NCI-H1105 treated with DMSO at 0.1 percent for 48 hours (cell line): Measurements from ENCODE around the gene LRRC8D.

Source experiments
- DNase-seq: peaks from one replicate; lab custom pipeline; 2025; lab: John Stamatoyannopoulos, UW

The LRRC8D gene

DNA sequence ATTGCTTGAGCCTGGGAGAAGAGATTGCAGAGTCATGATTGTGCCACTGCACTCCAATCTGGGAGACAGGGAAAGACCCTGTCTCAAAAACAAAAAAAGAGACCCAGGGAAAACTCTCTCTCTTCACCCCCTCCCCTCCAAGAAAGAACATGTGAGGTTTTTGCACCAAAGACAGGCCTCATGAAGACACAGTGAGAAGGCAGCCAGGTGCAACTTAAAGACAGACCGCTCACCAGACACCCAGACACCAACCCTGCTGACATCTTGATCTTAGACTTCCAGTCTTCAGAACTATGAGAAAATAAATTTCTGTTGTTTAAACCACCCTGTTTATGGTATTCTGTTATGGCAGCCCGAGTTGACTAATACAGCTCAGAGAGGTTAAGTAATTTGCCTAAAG, 13.3 kb upstream of the LRRC8D start:
- DNase-seq: no peak

DNA sequence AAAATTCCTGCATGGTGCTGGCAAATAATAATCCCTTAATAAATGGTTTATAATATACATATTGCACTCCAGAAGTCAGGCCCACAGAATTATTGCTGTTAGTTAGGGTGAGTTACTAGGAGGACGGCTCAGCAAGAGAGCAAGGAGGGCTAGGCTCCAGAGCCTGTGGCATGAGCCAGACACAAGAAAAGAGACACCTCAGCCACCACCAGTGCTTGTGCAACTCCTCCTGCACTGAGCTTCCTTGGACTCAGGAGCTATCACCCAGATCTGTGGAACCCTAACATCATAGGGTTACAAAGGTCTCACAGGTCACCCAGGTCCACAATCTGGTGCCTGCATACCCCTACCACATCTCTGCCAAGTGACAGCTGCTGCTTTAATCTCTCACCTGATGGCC, 12.8 kb upstream of the LRRC8D start:
- DNase-seq: no peak

DNA sequence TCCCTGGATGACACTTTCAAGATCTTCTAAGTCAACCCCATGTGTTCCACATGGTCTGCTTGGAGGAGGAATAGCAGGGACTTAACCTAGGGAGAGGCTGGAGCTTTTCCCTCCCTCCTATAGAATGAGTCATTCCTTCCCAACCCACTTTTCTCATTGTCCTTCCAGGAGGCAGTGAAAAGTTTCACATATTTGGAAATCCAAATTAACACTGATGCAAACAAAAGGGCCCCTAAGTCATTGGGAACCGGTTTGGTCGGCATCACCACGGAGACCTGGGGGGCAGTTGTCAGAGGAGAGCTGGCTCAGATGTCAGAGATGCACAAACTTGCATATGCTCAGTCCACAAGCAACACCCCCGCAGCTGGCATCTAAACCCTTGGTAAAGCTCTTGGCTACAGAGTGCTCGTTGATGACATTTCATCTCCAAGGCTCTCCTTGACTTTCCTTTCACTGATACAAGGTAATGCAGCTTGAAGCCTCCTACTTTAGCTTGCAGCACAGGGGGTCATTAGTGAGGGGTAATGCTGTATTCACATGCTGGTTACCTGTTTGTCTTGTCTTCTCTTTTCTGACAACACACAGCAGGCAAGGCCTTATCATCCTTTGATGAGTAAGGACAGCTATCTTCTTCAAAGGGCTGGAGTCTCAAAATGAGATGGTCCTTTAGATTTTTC, 12.3 kb upstream of the LRRC8D start:
- DNase-seq: no peak

DNA sequence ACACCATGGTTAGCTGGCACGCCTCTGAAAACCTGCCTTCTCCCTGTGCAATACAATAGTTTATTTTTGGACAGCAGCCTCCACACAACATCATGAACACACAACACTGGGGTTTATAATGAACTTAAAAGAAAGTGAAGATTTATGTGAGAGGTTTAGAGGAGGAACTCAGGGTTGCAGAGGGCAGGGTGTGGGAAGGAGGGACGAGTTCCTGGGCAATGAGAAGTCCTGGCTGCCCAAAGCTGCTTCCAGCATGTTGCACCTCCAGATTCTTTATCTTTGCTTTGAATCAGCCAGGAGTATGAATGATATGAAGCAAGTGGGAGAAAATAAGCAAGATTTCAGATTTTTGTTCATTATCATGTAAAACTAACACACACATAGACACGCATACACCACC, 11.3 kb upstream of the LRRC8D start:
- no peak for DNase-seq

DNA sequence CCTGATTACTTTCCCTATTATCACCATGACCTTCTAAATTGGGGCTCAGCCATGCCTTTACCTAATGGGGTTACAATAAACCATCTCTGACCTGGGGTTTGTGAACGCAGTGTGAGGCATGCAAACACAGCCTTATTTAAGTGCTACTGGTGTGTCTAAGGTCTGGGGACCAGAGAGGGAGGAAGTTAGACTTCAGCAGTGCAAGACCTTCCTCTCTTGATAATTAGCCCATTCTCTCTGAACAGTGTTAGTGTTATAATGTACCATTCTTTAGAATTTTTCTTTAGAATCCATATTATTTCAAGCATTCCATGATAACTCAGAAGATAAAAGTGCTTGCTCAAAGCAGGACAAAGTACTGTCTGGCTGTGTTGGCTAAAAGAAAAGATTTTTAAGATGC, 10.5 kb upstream of the LRRC8D start:
- DNase-seq: no peak

DNA sequence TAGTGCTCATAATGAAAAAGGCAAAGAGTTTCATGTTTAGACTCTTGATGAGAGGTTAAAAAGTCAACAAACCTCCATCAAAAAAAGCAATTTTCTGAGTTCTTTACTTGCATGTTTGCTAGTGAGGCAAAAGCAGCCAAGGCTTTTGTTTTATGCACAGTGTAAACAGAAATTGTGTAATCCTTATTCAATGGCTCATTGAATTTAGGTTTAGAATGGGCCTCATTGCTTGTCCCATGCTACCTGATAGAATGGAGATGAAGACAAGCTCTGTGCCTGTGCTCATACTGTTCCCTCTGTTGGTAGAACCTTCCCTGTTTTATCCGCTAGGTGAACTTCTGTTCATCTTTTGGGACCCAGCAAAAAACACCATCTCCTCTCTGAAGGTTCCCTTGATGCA, 10.0 kb upstream of the LRRC8D start:
- DNase-seq: peak; percentile 62

DNA sequence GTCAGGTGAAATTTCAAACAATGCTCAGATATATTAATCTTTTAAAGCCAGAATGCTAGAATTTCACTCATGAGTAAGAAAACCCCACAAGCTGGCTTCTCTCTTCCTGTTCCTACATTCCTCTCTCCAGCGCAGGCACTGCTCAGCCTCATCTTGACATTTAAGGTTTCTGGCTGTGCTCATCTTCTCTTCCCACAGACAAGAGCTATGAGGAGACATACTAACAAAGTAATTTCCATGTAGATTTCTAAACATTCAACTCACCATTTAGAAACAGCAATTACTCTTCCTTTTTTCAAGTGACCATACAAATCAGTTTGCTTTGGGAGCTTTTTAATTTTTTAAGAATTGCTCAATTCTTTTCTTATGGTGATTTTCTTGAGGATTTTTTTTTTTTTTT, 7.8 kb upstream of the LRRC8D start:
- DNase-seq: no peak

DNA sequence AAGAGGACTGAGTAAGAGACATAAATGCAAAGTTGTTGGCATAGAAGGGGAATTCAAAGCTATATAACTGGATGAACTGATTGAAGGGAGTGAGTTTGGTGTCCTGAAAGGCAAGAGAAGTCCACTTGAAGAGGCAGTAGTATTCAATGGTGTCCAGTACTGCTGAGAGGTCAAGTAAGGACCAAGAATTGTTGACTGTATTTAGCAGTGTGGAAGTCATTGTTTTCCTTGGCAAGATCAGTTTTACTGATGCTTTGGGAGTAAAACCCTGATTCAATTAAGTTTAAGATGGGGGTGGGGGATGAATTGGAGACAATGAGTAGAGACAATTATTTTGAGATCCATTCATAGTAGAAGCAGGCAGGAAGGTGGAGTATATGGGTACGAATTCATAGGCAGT, 5.8 kb upstream of the LRRC8D start:
- DNase-seq: no peak

DNA sequence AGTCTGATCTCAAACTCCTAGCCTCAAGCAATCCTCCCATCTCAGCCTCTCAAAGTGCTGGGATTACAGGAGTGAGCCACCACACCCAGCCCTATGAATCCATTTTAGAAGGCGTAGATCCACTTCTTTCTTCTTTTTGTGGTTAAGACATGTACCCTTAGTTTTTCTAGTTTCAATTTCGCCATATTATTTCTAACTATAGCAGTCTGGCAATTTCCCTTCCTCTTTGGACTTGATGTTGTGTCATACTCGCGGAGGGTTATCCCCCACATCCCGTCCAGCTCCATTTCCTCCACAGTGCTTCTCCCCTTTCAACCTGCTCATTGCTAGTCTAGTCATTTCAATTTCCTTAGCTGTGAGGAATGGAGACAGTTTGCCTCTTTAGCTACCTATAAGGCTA, 5.2 kb upstream of the LRRC8D start:
- DNase-seq: no peak

DNA sequence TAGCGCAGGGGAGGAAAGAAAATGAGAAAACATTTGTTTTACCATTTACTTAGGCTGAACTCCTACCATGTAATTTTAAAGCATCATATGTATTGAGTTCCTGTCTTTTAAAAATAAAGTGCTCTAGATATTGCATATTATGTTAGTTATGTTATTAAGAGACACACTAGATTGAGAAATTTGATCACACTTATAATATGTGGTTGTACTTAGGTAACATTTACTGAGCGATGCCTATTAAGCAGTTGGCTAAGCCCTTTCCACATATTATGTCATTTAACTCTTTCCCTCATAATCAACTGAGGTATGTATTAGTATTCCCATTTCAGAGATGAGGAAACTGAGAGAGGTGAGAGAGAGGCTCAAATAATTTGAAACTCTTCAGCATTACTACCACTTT, 4.5 kb upstream of the LRRC8D start:
- DNase-seq: no peak

DNA sequence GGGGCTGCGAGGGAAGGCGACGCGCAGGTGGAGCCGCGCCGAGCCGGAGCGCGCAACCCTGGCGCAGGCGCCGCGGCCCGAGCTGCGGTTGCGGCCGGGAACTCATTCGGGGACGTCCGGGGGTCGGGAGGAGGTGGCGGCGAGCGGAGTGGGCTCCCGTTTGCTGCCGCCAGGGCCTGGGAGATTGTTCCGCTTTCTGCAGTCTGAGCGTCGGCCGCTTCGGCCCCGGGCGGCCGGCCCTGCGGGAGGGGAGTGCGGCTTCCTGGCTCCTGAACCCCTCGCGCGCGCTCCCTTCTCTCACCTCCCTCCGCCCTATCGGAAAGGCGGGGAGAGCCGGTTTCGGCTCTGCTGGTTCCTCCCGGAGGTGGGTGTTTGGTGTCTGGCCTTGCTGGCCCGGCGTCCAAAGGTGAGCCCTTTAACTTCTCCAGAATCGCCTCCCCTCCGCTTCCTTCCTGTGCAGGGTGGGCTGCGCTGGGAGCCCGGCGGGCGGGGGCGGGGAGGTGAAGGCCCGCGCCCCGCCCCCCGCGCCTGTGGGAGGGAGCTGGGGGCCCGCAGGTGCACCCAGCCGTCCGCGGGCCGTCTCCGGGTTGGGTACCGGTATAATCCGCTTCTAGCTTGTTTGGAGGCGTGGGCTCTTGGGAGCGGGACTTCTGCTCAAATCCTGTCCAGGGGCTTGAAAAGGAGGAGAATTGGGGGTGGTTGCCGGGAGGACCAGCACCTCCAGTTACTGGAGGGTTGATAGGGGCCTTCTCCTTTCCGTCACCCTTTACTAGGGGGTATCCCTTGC, 683 bp downstream of the LRRC8D start:
- peak; percentile 48 for DNase-seq

DNA sequence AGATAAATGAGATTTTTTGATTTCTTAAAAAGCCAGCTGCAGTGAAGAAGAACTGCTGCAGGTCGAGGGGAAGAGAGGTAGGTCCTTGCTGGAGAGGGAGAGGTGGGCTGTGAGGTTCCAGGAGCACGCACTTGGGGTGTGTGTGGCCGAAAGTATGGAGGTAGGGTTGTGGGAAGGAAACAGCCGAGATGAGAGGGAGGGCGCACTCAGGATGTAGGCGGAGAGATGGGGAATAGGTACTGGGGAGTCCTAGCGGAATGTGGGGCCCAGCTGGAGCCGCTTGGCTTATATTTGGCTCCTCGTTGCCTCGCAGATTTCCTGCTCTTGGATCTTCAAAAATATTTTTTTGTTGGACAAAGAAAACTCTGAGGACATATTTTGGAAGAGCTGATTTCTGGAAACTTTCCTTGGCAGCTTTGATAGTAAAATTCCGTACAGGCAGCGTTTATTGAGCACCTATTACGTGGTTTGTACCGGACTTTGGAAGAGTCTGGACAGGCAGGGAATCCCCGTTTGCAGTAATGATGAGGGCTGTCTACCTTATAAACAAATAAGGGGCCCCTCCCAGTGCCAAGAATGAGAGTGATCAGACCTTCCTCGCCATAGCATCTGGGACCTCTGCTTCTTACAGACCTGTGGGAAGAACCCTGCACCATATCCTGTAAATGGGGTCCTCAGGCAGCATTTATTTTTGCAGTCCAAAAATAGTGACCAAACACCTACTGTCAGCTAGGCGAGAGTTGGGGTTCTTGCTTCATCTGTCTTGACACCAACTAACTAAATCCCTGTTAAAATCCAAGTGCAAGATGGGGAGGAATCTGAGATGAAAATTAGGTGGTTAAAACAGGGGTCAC, 1.5 kb downstream of the LRRC8D start:
- DNase-seq: no peak

DNA sequence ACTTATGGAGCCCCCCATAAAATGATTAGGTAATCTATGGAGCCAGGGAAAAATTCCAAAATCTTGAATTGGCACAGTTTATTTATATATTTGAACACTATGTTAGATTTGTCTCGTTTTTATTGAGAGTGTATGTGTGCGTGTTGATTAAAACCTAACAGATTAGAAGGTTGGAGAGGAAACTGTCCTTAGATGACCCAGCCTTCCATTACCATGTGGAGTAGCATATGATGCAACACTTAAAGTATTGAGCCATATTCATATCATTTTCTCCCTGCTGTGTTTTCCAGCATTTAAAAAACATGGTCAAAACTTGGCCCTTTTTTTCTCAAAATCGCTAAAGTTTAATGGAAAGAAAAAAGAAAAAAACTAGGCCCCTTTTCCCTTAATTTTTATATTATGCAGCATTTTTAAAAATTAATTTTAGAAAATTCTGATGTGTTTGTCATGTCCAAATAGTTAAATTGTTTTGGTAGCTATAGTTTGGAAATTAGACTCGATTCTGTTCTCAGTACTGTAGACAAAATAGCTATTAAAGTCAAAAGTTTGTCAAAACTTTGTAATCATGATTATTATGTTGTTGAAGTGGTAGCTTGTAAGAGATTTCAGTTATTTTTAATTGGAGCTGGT, 2.3 kb downstream of the LRRC8D start:
- no peak for DNase-seq

DNA sequence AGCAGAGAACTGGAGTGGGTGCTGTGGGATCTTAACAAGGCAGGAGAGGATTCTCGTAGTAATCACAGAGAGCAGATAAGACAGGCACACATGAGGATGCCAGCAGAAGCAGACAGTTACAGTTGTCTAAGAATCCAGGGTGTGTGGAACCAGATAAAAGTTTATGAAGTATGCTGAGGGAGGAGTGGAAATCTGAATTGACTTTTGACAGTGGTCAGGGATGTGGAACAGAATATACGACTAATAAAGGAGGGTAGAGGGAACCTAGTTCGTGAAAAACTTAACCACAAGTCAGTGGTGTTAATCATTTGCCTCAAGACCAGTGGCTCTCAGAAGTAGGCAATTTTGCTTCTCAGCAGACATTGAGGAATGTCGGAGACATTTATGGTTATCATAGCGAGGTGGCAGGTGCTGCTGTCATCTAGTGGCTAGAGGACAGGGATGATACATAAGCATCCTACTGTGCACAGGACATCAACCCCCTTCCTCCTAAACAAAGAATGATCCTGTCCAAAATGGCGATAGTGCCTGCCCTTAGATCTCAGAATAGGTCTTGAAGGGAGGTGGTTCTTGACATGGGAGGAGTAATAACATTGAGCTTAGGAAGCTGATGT, 3.0 kb downstream of the LRRC8D start:
- no peak for DNase-seq

DNA sequence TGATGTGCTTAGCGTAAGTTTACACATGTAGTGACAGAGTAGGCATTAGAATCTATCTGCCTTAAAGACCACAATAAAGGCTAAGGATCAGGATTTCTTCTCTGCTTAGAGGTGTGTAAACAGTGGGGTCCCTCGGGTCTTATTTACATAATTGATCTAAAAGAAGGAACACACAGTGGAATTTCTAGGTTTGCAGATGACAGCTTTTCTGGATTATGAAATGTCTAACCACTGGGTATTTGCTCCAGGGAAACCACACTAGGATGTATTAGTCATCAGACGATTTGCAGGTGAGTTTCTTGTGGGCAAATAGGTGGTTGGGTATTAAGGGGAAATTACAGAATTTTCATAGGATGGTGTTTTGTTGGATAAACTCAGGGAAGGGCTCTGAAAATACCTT, 5.8 kb downstream of the LRRC8D start:
- DNase-seq: no peak

DNA sequence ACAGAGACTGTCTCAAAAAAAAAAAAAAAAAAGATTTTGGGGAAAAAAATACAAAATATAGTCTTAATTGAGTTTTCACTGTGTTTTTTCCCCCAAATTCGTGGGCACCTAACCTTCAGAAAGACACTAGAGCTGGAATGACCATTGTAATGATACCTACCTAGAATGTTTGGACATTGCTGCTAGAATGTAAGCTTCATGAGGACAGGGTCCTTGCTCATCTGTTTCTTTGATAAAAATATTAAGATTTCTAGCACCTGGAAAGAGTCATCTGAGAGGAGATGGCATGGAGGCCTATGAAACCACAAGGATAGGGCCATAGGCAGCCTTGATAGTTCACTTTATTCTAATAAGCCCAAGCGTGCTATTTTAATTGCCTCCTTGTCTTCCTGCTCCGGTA, 6.5 kb downstream of the LRRC8D start:
- DNase-seq: no peak

DNA sequence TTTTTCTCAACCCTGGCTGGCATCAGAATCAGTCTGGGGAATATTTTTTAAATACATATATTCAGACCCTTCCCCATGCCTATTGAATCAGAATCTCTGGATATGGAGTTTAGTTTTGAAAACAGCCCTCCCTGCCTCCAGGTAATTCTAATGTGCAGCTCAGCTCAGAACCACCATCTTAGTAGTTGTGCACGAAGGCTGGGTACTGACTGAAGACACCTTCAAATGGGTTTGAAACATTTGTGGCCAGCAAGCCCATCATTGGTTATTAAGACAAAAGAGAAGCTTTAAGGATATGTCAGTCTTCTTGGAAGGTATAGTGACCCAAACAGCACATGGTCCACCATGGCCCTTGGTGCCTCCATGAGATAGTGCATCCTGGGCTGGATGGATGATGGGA, 7.1 kb downstream of the LRRC8D start:
- DNase-seq: no peak

DNA sequence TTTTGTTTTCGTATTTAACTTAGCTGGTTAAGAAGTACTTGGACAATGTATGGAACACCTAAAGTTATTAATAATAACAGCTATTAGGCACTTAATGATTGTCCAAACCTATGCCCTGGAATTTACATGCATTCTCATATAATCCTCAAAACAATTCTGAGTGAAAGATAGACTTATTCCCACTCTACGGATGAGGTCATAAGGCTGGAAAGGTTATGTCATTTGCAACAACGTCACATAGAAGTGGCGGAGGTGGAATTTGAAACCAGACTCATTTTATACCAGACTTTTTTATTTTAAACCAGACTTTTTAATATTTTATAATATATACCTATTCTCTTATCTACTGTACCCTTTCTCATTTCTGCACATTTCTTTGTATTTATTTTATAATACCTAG, 8.4 kb downstream of the LRRC8D start:
- no peak for DNase-seq

DNA sequence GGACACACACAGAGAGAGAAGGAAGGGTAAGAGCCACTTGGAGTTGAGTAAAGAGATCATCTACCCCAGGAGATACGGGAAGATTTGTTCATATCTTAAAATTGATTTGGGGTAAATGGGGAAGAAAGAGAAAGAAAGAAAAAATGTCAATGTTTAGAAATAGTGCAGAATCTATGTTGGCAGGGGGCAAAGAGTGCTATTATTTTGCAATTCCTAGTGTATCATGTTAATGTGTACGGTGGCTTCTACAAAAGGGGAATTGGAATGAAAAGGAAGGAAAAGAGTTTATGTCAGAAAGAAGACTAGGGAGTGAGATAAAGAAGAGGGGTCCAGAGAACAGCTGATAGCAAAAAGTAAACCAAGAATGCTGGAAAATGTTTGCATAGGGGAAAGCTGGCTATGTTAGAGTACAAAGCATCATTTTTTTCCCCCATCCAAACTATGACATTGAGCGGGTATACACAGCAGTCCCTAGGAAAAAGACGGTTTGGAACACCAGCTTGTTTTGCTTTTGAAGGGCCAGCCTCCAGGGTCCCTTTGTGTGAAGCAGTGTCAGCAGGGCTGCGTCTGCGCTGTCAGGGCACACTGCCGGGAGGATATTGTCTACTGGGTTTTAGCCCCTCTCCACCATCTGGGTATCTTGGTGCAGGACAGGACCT, 10.8 kb downstream of the LRRC8D start:
- no peak for DNase-seq

DNA sequence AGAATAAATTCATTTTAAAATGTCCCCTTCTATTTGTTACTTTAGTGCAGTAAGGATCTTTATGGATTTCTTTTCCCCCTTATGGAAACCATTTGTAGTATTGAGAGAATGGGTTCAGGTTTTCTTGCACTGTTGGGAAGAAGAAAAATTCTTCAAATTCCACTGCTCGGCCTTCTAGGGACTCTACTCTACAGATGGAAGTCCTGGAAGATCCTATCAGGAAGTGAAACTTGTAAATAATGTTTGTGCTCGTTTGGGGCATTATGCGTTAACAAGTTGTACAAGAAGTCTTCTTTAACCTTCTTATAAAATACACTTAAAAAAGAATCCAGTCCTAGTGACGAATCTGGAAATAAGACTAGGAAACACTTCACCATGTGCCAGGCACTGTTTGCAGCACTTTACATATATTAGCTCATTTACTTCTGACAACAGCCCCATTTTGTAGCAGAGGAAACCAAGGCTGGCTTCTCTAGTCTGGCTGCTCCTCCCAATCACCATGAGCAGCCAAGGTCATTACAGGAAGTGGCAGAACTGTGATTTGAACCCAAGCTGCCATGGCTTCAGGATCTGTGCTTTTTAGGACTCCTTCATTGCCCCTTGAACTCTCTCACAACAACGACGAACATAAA, 11.8 kb downstream of the LRRC8D start:
- no peak for DNase-seq
